Stimulated activated CD8-positive, alpha-beta memory T cell treated with anti-CD3 and anti-CD28 coated beads, Interleukin-15, amount 100 ng/mL, for 4 hours (primary cell): ENCODE data around the gene TNK1.

ENCODE experiments used
- DNase-seq, 2 donors: peaks; one replicate each; pipeline ENCODE4 v3.0.0-alpha.2; 2020; ENCODE audit warnings: low read depth in 2 of 2

TNK1 gene

DNA sequence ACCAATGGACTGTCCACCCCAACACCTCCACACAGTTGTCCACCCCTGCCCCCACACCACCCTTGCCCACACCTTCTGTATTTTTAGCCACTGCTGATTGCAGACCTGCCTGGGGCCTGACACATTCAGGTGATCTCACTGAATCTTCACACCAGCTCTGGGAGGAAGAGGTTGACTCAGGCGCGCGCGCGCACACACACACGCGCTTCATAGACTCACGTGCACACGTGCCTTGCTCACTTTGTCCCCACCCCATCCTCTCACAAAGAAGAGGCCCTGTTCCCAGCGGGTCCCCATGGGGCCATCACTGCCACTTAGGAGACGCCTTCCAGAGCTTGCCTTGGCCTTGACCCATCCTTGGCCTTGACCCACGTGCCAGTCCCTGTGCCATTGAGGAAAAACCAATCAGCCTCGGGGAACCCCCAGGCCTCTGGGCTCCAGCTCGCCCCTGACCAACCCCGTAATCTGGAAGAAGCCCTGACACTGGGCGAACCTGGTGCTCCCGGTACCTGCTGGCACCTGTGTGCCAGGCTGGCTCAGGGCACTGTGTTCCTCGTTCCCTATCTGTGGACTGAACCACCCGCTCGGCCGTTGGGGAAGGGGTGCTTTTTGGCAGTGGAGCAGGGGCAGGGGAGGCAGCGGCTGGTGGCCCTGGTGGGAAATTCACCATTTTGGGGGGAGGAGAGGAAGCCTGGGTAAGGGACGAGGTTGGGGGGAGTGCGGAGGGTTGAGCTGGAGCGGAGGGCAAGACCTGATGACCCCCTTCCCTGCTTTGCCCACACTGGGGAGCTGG, 29.9 kb downstream of the TNK1 start:
- no peak for DNase-seq

DNA sequence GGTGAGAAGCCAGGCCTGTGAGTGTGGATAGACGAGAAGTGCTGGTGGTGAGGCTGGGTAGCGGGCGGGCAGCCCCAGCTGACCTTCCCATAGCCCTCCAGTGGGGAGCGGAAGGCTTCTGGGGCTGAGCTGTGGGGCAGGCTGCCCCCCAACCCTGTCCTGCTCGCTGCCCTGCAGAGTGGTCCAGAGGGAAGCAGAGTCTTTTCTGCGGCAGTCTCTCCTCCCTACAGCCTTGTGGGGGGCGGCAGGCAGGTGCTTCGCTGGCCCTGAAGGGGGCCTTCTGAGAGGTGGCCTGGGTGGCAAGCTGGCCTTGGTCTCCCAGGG, 30.5 kb downstream of the TNK1 start:
- DNase-seq = no peak

DNA sequence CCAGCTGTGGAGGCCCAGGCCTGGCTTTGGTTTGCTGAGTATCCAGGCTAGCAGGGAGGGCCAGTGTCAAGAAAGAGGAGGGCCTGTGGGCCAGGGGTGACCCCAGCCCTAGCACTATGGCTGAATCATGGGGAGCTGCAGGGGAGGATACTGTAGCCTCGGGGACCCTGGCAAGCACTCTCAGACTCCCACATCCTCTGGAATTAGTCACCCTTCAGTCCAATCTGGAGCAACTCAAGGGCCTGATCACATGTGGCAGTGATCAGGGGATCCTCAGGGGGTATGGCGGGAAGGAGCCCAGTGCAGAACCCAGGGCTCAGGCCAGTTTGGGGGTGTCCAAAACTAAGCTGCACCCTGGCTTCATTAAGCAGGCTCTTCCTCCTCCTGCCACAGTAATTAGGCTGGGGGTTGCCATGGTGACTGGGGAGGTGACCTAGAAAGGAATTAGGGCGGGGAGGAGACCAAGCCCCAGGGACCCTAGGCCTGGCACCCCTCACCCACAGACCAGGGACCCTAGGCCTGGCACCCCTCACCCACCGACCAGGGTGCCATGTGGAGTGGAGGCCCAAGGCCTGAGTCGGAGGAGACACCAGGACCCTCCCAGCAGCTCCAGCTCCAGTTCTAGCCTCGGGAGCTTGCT, 32.6 kb downstream of the TNK1 start:
- no peak for DNase-seq

DNA sequence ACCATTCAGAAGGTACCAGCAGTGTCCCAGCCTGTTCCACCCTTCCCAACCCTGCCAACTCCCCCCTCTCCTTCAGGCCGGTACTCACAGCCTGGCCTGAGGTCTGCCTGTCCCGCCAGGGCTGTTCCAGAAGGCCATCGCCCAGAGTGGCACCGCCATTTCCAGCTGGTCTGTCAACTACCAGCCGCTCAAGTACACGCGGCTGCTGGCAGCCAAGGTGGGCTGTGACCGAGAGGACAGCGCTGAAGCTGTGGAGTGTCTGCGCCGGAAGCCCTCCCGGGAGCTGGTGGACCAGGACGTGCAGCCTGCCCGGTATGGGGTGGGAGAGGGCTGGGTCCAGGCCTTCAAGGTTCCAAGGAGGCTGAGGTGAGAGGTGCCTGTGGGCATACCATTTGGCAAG, 33.9 kb downstream of the TNK1 start:
- DNase-seq = no peak

DNA sequence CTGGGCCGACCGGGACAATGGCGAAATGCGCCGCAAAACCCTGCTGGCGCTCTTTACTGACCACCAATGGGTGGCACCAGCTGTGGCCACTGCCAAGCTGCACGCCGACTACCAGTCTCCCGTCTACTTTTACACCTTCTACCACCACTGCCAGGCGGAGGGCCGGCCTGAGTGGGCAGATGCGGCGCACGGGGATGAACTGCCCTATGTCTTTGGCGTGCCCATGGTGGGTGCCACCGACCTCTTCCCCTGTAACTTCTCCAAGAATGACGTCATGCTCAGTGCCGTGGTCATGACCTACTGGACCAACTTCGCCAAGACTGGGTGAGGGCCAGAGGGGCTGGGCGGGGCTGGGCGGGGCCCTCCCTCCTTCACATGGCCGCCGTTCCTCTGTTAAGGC, 34.9 kb downstream of the TNK1 start:
- DNase-seq = no peak

DNA sequence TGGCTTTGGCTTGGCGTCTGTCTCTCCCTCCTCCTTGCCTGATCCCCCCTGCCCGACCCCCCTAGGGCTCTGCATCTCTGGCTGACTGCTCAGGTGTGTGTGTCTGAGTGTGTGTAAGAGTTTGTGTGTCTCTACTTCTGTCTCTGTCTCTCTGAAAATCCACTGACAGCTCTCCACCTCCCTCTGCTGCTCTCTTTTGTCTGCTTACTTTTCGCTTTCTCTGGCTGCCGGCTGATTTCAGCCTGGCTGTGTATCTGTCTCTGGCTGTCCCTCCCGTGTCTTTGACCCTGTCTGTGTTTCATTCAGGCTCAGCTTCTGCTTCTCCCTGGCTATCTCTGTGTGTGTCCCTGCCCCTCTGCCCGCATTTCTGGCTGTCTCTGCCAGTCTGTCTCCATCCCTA, 35.4 kb downstream of the TNK1 start:
- no peak for DNase-seq

DNA sequence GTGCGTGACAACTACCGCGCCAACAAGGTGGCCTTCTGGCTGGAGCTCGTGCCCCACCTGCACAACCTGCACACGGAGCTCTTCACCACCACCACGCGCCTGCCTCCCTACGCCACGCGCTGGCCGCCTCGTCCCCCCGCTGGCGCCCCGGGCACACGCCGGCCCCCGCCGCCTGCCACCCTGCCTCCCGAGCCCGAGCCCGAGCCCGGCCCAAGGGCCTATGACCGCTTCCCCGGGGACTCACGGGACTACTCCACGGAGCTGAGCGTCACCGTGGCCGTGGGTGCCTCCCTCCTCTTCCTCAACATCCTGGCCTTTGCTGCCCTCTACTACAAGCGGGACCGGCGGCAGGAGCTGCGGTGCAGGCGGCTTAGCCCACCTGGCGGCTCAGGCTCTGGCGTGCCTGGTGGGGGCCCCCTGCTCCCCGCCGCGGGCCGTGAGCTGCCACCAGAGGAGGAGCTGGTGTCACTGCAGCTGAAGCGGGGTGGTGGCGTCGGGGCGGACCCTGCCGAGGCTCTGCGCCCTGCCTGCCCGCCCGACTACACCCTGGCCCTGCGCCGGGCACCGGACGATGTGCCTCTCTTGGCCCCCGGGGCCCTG, 36.3 kb downstream of the TNK1 start:
- no peak for DNase-seq

DNA sequence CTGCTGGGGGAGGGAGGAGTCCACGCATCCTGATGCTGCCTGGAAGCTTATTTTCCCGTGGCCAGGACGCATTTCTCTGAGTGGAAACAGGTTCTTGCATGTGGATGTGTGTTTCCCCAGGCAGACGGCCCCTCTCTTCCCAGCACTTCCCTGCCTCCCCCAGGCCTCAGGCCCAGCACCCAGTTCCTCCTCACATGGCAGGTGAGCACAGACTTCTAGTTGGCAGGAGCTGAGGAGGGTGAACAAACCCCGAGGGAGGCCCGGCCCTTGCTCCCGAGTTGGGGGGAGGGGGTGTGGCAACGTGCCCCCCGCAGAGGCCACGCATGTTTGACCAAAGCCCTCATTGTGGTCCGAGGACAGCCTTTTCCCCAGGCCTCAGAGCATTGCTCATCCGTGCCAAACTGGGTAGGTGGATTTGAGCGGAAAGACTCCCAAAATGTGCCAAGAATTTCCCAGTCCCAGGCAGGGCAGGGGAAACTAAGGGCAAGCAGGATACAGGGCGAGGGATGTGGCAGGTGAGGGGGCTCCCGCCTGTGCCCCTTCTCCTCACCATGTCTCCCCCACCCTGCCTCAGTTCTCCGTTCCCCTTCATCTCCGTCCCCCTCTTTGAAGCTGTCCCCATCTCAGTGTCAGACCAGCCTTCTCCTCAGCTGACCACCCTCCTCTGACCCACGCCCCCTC, 37.7 kb downstream of the TNK1 start:
- no peak for DNase-seq

DNA sequence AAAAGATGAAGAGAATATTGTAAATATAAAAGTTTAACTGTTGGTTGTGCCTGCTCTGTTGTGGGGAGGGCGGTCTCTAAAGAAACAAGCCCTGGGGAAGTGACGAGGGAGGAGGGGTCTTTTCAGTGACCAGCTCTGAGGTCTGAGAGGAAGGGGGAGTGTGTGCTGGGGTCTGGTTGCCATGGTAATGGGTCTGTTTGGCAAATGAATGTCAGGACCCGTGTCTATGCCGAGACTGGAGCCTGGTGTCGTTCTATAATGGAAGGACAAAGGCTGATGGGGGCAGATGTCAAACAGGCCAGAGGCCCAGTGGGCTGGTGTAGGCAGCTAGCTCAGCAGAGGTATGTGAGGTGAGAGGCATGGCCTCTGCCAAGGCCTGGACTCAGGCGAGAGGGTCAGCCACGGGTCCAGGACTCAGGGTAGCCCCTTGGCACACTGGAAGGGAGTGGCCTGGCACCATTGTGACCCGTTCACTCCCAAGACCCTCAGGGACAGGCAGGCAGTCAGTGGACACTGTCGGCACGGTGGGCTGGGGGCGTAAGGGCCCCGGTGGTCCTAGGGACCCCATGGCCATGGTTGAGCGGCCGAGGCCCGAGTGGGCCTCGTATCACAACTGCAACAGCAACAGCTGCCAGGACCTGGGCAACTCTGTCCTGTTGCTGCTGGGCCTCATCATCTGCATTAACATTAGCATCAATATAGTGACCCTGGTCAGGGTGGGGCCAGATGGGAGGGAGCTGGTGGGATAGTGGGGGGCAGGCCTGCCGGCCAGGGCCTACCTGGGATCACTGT, 39.1 kb downstream of the TNK1 start, which contains the start of gene SPEM1:
TSS of gene SPEM1 (plus strand) at position 506 of the 792 bp plus-strand sequence. CDS start at position 567, 61 bp downstream.
- DNase-seq = no peak

DNA sequence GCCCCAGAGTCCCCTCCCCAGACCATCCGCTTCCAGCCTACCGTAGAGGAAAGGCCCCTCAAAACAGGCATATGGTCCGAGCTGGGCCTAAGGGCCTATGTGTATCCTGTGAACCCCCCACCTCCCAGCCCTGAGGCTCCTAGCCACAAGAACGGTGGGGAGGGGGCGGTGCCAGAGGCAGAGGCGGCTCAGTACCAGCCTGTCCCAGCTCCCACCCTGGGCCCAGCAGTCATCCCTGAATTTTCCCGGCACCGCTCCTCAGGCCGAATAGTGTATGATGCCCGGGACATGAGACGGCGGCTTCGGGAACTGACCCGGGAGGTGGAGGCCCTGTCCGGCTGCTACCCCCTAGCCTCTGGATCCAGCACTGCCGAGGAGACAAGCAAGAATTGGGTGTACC, 40.3 kb downstream of the TNK1 start:
- DNase-seq = no peak

DNA sequence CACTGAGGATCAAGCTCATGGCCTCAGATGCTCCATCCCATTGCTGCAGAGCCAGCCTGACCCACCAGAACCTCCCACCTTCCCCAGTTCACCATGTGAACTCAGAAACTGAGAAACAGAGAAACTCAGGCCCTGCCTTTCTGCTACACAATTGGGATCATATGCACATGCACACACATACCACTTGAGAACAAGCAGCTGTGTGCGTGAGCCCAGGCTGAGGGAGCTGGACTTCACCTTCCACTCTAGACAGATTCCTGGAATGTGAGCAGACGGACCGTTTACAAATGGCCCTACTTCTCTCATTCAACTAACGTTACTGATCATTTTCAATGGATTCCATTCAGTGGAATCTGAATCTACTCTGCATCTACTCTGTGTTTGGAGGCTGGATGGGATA, 42.8 kb downstream of the TNK1 start:
- DNase-seq = no peak

DNA sequence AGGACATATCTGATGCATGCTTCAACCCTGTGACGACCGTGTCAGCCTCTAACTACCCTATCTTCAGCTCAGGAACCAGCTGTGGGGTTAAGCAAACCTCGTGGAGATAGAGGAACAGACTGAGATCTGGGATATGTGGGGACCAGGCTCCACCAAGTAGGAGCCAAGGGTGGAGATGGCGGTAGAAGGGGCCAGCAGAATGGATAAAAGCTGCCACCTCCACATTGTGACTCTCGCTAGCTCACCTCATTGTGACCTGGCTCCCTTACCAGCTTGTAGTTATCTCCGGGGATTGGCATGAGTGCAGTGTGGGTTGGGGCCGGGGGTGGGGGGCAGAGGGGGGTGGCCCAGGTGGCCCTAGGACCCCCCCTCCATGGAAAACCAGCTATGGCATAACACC, 44.4 kb downstream of the TNK1 start, which contains the start of gene SPEM2:
TSS of gene SPEM2 (plus strand) at position 301 of the 400 bp plus-strand sequence. CDS start at position 374, 73 bp downstream.
- DNase-seq = no peak

DNA sequence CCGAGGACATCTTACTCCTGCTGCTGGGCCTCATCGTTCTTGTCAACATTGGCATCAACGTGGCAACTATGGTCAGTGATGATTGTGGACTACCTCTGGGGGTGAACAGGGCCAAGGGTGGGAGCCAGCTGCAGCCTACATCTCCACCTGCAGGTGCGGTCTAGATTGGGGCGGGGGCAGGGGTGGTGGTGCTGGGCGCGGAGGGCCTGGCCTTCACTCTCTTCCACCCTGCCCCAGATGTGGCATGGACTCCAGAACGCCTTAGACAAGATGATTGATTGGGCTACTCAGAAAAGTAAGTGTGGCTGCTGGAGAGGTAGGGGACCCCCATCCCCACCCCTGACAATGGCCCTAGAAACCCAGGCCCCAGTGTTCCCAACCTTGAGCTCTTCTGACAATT, 44.9 kb downstream of the TNK1 start:
- no peak for DNase-seq

DNA sequence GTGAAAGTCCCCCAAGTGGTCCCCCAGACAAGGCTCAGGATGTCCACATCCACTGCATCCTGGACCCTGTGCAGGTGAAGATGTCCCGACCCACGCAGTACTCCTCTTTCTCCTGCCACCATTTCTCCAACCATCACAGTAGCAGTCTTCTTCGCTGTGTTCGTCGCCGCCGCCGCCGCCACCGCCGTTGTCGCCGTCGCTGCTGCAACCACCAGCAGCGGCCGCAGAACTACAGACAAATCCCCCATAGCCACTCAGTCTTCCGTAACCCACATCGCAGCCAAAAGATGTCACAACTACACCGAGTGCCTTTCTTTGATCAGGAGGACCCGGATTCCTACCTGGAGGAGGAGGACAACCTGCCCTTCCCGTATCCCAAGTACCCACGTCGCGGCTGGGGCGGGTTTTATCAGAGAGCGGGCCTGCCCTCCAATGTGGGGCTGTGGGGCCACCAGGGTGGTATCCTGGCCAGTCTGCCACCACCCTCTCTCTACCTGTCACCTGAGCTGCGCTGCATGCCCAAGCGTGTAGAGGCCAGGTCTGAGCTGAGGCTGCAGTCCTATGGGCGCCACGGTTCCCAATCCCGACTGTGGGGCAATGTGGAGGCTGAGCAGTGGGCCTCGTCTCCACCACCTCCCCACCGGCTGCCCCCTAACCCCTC, 45.4 kb downstream of the TNK1 start:
- DNase-seq = no peak

DNA sequence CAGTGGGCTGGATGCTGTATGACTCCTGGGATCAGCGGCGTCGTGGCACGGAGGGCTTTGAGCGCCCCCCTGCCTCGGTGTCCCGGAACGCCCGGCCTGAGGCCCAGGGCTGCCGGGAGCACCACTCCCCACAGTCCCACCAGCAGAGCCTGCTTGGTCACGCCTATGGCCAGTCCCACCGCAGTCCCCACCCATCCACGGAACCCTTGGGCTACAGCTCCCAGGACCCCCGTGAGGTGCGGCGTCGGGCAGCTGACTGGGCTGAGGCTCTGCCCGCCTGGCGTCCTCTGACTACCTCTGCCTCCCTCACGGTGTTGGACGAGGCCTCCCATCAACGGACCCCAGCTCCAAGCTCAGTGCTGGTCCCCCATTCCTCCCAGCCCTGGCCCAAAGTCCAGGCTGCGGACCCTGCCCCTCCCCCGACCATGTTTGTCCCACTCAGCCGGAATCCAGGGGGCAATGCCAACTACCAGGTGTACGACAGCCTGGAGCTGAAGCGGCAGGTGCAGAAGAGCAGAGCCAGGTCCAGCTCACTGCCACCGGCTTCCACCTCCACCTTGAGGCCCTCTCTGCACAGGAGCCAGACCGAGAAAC, 46.1 kb downstream of the TNK1 start:
- no peak for DNase-seq

DNA sequence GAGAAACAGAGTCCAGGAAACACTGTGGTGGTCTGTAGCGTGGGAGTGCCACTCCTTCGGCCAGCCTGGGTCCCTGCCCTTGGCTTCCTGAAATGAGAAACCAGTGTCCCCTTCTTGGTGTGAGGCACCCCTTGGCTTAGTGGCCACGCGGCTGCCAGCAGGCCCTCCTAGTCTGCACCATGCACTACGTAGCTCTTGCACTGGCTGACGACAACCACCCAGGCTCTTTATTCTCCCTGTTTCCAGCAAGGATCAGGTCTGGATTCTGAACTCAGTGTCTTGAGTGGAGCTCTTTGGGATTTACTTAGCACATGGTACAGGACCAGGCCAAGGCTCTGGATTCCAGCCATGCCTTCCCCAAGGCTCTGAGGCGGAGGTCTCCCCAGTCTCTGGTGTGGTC, 46.7 kb downstream of the TNK1 start:
- DNase-seq = no peak

DNA sequence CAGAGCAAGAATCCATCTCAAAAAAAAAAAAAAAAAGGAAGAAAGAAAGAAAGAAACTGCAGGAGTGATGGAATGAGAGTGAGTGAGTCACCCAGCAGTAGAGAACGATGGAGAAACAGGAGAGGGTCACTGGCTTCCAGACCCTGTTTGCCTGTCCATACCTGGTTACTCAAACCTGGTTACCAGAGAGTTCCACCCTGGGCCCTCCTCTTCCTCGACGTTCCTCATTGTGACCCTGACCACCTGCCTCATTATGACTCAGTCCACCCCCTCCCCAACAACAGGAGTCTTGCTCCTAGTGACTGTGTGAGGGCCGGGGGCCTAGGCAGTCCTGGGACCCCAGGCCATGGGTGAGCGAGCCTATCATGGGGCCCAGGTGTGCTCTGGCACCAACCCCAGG, 47.7 kb downstream of the TNK1 start, which contains the start of gene SPEM3:
TSS of gene SPEM3 (plus strand) at position 301 of the 400 bp plus-strand sequence. CDS start at position 347, 46 bp downstream.
- DNase-seq = no peak

DNA sequence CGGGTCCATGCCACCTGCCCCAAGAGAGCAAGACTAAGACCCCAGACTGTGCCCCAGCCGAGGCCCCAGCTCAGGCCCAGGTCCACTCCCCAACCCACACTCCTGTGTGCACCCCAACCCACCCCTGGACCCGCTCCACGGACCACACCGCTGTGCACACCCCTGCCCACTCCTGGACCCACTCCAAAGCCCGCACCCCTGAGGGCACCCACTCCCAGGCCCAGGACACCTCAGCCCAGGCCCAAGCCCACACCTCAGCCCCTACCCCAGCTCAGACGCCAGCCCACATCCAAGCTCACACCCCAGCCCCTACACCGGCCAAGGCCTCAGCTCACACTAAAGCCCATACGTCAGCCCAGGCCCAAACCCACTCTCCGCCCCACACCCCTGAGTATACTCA, 48.8 kb downstream of the TNK1 start:
- no peak for DNase-seq

DNA sequence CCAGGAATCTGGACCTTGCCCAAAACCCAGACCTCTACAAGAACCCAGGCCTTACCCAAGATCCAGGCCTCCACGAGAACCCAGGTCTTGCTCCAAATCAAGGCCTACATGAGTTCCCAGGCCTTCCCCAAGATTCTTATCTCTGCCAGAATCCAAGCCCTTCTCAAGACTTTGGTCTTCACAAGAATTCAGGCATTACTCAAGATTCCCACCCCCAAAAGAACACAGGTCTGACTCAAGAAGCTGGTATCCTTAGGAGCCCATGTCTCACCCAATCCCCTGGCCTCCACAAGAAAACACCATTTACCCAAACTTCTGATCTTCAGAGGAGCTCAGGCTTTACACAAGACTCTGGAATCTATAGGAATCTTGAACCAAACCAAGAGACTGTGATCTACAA, 50.3 kb downstream of the TNK1 start:
- no peak for DNase-seq

DNA sequence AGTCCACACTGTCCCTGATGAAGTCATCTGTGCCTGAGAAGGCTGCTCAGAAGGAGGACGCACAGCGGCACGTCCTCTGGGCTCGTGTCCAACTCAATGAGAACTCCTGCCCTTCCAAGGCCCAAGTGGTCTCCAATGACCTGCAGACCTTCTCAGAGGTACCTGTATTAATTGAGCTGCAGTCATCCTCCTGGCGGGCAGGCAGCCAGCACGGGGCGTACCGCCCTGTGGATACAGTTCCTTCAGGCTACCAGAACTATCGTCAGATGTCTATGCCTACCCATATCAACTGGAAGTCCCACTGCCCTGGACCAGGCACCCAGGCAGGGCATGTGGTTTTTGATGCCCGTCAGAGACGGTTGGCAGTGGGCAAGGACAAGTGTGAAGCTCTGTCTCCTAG, 51.4 kb downstream of the TNK1 start:
- no peak for DNase-seq
